Esophagus (tissue), 2 donors: ENCODE measurements around the gene CGB7. TPM values are rescaled to one million over a fixed set of nuclear protein-coding genes. Genes with fewer than 3 reads are reported as not detected.
"Not testable (repeated sequence)": the region's sequence is repeated elsewhere in the genome, so short reads cannot be mapped to it uniquely, and the experiment has no call there.

Experiments used
- H3K27ac ChIP-seq, 2 donors: one replicate each; pipeline ENCODE4 v1.5.1; 2013; ENCODE audit warnings: low read depth in 2 of 2, mild to moderate bottlenecking in 2 of 2, inconsistent platforms in 1 of 2, low read length in 1 of 2, moderate library complexity in 1 of 2
- H3K27me3 ChIP-seq, 2 donors: one replicate each; pipeline ENCODE4 v1.6.1; 2013; ENCODE audit warnings: low read length in 2 of 2, control low read depth in 1 of 2, mild to moderate bottlenecking in 1 of 2; ENCODE audit not compliant: insufficient read depth in 2 of 2, control insufficient read depth in 1 of 2
- H3K36me3 ChIP-seq, 2 donors: one replicate each; pipeline ENCODE4 v1.6.1; 2013; ENCODE audit warnings: low read length in 1 of 2; ENCODE audit not compliant: control insufficient read depth in 2 of 2, insufficient read depth in 2 of 2
- H3K4me1 ChIP-seq, 2 donors: one replicate each; pipeline ENCODE4 v1.6.1; 2013; ENCODE audit warnings: low read length in 1 of 2; ENCODE audit not compliant: control insufficient read depth in 2 of 2, insufficient read depth in 2 of 2
- H3K4me3 ChIP-seq, 2 donors: one replicate each; pipeline ENCODE4 v1.5.1; 2013; ENCODE audit warnings: low read length in 2 of 2, mild to moderate bottlenecking in 2 of 2, low read depth in 1 of 2, moderate library complexity in 1 of 2
- H3K9me3 ChIP-seq, 2 donors: one replicate each; pipeline ENCODE4 v1.6.1; 2013; ENCODE audit warnings: mild to moderate bottlenecking in 2 of 2, low read depth in 1 of 2, low read length in 1 of 2, moderate library complexity in 1 of 2; ENCODE audit not compliant: control insufficient read depth in 2 of 2, insufficient read depth in 1 of 2
- WGBS, 2 donors: extraction: QIAGEN DNeasy Blood & Tissue Kit; methylation state at CpG; one replicate each; pipeline ENCODE4 v1.1.7; 2013; 5-methylcytosine and 5-hydroxymethylcytosine counted together
- polyA plus RNA-seq, 2 donors: library from polyadenylated mRNA; stranded (reverse); fragments of 200-250 nt; gene quantifications; one replicate each; pipeline ENCODE4 v1.2.3, GENCODE V29; 2013
- donor health status: healthy with polysubstance abuse.
- donor health status: Bipolar disorder and iron deficiency.

The CGB7 gene
- polyA plus RNA-seq, 2 donors = 1.4 to 3.5 TPM

DNA sequence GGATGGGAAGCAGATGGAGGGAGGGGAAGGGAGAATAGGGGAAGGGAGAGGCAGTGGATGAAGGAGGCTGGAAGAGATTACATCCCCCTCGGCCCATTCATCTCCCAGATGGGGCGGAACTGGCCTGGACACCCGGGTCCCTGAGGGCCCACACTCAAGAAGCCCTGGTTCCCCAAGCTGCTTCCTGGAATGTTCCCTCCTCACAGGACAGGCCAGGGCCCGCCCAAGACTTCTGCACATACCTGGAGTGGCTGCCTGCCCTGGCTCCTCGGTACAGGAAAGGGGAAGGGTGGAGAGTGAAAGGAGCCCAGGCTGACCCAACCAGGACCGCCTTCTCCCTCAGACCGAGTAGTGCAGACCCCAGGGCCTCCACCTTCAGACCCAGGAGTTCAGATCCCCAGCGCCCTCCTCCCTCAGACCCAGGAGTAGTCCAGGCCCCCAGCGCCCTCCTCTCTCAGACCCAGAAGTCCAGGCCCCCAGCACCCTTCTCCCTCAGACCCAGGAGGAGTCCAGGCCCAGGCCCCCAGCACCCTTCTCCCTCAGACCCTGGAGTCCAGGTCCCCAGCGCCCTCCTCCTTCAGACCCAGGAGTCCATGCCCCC lies 6.6 kb upstream of the CGB7 start:
- WGBS, 2 donors = 38 to 43% methylated on average over 10 of the region's 10 CpGs

GRCh38 chr19:49061445-49061844 lies 3.9 kb upstream of the CGB7 start:
- Histone ChIP-seq H3K4me3 (no peak overlapping the region), H3K27ac (no peak overlapping the region), H3K27me3 (no peaks in the 10 kb centered on the region), H3K4me1 (peaks cover 3 to 11% of the 10 kb centered on the region in 2 donors), H3K9me3 (no peaks in the 10 kb centered on the region), H3K36me3 (no peaks in the 10 kb centered on the region)
- 73 to 78% methylated on average over 25 of the region's 25 CpGs for WGBS, 2 donors

More for the DNA sequence above, 6.6 kb upstream of the CGB7 start:
- Histone ChIP-seq H3K4me3 (peak overlapping the region; percentile 37 to 39), H3K27ac (peak overlapping the region; percentile 74 to 76), H3K27me3 (no peaks in the 10 kb centered on the region), H3K36me3 (no peaks in the 10 kb centered on the region), H3K4me1 (peaks cover 0 to 3% of the 10 kb centered on the region in 2 donors), H3K9me3 (no peaks in the 10 kb centered on the region)

DNA sequence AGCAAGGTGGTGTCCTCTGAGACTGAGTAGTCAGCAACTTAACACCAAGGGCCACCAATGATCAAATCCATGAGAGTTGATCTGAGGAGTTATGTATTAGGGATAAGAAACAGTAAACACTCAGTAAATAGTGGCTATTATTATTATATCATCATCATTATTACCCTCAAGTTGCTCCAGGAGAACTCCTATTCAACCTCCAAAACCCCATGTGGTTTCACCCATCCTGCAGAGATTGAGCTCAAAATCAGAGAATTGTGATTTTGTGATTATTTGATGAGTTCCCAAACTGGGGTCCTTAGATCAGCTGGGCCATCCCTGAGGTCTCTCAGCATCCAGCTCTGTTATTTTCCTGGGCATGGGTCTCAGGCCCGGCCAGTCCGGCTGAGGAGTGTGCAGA lies 3.5 kb upstream of the CGB7 start:
- H3K27me3 ChIP-seq = no peaks in the 10 kb centered on the region
- 95 to 98% methylated on average over 2 of the region's 2 CpGs for WGBS, 2 donors

DNA sequence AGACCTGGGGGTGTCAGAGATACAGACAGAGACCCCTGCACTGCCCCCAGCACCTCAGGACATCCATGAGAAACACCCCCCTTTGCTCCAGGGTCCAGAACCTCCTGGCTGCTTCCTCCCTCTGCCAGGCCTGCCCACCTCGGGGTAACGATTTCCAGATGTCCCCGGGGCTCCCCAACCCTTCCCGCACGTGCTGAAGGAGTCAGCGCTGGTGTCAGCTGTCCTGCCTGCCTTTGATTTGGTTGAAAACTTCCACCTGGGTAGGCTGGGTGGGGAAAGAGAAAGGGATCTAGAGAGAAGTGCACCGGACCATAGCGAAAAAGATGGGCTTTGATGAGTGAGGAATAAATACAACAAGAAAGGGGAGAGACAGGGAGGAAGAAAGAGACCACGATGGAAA lies 1.5 kb upstream of the CGB7 start:
- no peak overlapping the region for H3K4me3 ChIP-seq
- no peaks in the 10 kb centered on the region for H3K36me3 ChIP-seq
- H3K27ac ChIP-seq = no peak overlapping the region
- peaks cover 0 to 18% of the 10 kb centered on the region in 2 donors for H3K4me1 ChIP-seq
- H3K27me3 ChIP-seq = no peaks in the 10 kb centered on the region
- H3K9me3 ChIP-seq = no peaks in the 10 kb centered on the region
- WGBS, 2 donors = 44 to 54% methylated on average over 9 of the region's 9 CpGs

More for the DNA sequence above, 3.5 kb upstream of the CGB7 start:
- Histone ChIP-seq H3K27ac (no peak overlapping the region), H3K4me1 (peaks cover 3 to 16% of the 10 kb centered on the region in 2 donors), H3K4me3 (no peak overlapping the region), H3K9me3 (no peaks in the 10 kb centered on the region), H3K36me3 (no peaks in the 10 kb centered on the region)

- Histone ChIP-seq H3K27me3 (no peaks in the 10 kb centered on the region), H3K4me1 (peaks cover 0 to 18% of the 10 kb centered on the region in 2 donors), H3K36me3 (no peaks in the 10 kb centered on the region), H3K4me3 (no peak overlapping the region), H3K27ac (no peak overlapping the region), H3K9me3 (no peaks in the 10 kb centered on the region)
- WGBS, 2 donors = 31 to 33% methylated on average over 10 of the region's 10 CpGs
Measured at GRCh38 chr19:49058562-49058961, 1.0 kb upstream of the CGB7 start.

DNA sequence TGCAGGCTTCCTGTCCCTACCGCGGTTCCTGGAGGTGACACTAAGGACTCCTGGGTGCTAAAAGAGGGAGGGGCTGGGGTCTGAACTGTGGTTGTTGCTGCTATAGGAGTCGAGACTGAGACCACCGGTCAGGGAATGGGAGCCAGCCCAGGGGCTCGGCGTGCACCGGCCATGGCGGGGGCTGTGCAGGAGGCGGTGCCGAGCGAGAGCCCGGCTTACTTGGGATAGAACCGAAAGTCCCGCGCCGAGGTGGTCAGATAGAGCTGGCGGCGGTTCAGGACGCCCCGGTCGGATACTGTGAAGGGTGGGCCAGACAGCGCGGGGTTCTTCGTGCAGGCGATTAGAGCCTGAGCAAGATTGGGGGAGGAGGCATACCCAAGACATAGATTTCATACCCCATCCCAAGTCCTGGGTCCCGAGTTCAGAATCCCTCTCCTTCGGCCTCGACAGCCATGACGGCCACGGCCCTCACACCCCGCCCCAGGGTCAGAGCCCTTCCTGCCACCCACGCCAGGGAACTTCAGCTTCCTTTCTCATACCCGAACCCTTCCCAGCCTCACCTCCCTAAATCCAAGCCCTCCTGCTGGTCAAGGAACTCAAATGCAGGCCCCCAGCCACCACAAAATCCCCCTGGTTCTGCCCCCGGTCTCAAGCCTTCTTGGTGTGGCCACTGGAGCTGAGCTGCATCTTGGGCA lies 500 bp downstream of the CGB7 start:
- H3K4me3 ChIP-seq = peak overlapping the region; percentile 46 to 50
- 2 to 3% methylated on average over 26 to 34 of the region's 34 CpGs for WGBS, 2 donors
- not testable (repeated sequence) for H3K27me3 ChIP-seq

GRCh38 chr19:49056101-49056901 lies 1.2 kb downstream of the CGB7 start:
- no peaks in the 10 kb centered on the region for H3K36me3 ChIP-seq
- no peak overlapping the region for H3K27ac ChIP-seq
- no peaks in the 10 kb centered on the region for H3K27me3 ChIP-seq
- 1% methylated on average over 60 to 63 of the region's 63 CpGs for WGBS, 2 donors
- peak overlapping the region; percentile 43 to 50 for H3K4me3 ChIP-seq
- peaks cover 0 to 18% of the 10 kb centered on the region in 2 donors for H3K4me1 ChIP-seq
- H3K9me3 ChIP-seq = no peaks in the 10 kb centered on the region

More for the DNA sequence above, 500 bp downstream of the CGB7 start:
- not testable (repeated sequence) for H3K27ac ChIP-seq, H3K36me3 ChIP-seq, H3K9me3 ChIP-seq
- H3K4me1 ChIP-seq = peaks cover 0 to 18% of the 10 kb centered on the region in 2 donors

DNA sequence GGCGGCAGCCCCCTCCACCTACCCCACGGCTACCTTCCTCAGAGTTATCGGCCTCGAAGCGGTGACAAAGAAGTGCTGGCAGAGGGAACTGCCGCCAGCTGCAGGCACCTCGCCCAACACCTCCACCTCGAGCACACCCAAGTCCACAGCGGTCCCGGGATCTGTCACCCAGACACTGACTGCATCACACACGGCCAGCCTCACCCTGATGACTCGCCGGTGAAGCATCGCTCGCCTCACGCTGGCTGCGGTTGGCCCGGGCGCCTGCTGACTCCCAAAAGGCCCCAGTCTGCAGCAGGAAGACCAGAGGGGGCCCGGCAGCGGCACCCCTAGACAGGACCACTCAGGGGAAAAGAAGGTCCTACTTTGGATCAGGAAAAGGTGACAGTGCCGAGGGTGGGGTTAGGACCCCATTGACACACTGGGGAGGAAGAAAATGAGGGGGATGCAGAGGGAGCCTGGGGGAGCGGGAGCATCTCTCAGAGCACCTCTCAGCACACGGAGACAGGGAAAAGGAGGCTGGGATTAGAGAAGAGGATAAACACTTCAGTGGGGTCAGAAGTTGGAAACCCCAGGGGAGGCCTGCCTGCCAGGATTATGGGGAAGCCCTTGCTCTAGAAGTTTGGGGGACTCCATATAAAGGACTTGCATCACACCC lies 7.0 kb downstream of the CGB7 start:
- WGBS, 2 donors = 55 to 60% methylated on average over 24 of the region's 24 CpGs

GRCh38 chr19:49049834-49050233 lies 7.7 kb downstream of the CGB7 start:
- not testable (repeated sequence) for H3K36me3 ChIP-seq, H3K4me1 ChIP-seq, H3K27me3 ChIP-seq, H3K4me3 ChIP-seq, H3K27ac ChIP-seq, H3K9me3 ChIP-seq
- WGBS, 2 donors = 69 to 73% methylated on average over 3 of the region's 4 CpGs

More for the DNA sequence above, 7.0 kb downstream of the CGB7 start:
- H3K9me3 ChIP-seq, H3K36me3 ChIP-seq, H3K4me1 ChIP-seq, H3K27ac ChIP-seq, H3K4me3 ChIP-seq, H3K27me3 ChIP-seq: not testable (repeated sequence)
